GM10266 (cell line): ENCODE measurements around the gene MYLK3.

ENCODE experiments used
- DNase-seq: peaks from one replicate; pipeline ENCODE4 v3.0.0; 2012; ENCODE audit errors: extremely low spot score
- CTCF ChIP-seq: IDR thresholded peaks from 2 replicates; pipeline ENCODE4 v1.5.1; 2012; ENCODE audit warnings: mild to moderate bottlenecking, low read depth; ENCODE audit not compliant: control insufficient read depth, insufficient read depth; ENCODE audit errors: missing control alignments

MYLK3 gene

GRCh38 chr16:46745617-46746016 lies 2.5 kb downstream of the MYLK3 start:
- no peak for DNase-seq
- no peak for TF ChIP-seq CTCF

GRCh38 chr16:46743232-46743719 lies 4.9 kb downstream of the MYLK3 start:
- DNase-seq: peak; percentile 75
- no peak for TF ChIP-seq CTCF

DNA sequence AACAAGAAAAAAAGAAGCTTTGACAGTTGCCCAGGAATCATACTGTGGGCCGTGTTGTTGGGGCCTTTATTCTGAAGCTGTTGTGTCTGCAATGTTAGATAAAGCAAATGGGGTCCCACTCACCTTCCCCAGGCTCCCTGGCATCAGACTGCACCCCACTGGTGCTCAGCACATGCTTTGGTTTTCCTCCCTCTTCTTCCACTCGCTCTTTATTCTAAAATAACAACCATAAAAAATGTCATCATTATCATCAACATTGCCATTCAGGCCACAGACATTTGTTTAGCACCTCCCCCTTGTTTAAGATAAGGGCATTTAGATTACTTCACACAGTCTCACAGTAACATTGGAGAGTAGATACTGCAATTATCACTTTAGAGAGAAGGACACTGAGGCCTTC lies 8.2 kb downstream of the MYLK3 start:
- no peak for TF ChIP-seq CTCF
- no peak for DNase-seq

DNA sequence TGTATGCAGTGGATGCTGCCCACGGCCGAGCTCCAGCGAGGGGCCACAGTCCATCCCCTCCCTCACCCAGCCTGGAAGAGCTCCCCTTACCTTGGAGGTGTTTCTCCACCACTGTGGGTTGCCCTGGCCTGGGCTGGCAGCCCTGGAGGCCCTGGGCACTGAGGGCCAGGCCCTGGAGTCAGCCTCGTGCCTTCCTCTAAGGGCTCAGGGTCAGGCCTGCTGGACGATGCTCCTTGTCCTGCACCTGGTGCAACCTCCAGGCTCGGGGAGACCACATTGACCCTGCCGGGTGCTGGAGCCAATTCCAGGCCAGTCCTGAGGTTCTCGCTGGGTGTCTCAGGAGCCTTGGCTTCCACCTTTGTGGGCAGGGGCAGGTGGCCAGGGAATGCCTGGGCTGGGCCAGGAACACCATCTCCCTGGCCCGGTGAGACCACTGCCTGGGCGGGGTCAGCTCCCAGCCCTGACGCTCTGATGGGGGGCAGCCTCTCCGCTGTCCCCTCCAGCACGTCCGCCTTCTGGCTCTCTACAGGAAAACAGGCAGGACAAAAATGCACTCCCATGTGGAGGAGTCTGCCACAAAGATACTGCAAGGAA lies 10.4 kb downstream of the MYLK3 start:
- no peak for TF ChIP-seq CTCF
- DNase-seq: no peak

DNA sequence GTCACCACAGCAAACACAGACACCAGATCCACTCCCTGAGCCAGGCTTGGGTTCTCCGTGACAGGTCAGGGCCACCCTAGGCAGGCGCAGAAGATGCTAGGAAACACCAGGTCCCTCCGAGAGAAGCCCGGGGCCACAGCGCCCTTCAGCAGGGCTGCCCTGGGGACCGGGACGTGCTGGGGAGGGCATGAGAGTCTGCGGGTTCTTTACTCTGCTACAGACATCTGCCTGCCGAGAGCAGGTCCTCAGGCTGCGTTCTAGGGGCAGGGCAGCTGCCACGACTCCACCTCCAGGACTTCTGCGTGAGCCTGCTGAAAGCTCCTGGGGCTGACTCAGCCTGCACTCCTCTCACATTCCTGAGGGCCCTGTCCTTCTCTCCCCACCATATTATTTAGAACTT lies 11.4 kb downstream of the MYLK3 start:
- DNase-seq: no peak
- TF ChIP-seq CTCF: no peak

GRCh38 chr16:46733319-46733830 lies 14.8 kb downstream of the MYLK3 start:
- no peak for TF ChIP-seq CTCF
- no peak for DNase-seq

GRCh38 chr16:46732561-46732960 lies 15.6 kb downstream of the MYLK3 start:
- no peak for TF ChIP-seq CTCF
- DNase-seq: no peak
